HG03196 (cell line): ENCODE results near the gene BNC2.

Experiments
- ATAC-seq: cut with Tn5 transposase; IDR thresholded peaks from one replicate; pipeline ENCODE4 v1.9.1; 2021; ENCODE audit not compliant: unreplicated experiment

BNC2 gene

GRCh38 chr9:16386827-16387077, 483.7 kb downstream of the BNC2 start:
- ATAC-seq: no peak

GRCh38 chr9:16386007-16386826, 484.3 kb downstream of the BNC2 start:
- no peak for ATAC-seq

GRCh38 chr9:16385590-16385989, 484.9 kb downstream of the BNC2 start:
- ATAC-seq: no peak

DNA sequence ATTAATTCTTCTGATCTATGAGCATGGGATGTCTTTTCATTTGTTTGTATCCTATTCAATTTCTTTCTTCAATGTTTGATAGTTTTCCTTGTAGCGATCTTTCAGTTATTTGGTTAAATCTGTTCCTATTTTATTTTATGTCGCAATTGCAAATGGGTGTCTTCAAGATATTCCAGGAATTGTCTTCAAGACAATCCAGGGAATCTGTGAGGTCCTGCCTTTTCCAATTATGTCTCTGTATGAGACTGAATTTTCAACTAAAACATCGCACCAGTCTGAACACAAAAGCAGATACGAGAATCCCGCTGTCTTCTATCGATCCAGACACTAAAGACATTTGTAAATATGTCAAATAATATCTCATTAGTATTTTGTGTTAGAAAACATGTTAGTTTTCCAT, 485.5 kb downstream of the BNC2 start:
- ATAC-seq: no peak

- ATAC-seq: no peak
Observed at GRCh38 chr9:16377311-16377710, 493.2 kb downstream of the BNC2 start.

GRCh38 chr9:16371306-16371705, 499.2 kb downstream of the BNC2 start:
- ATAC-seq: no peak

GRCh38 chr9:16370647-16371046, 499.8 kb downstream of the BNC2 start:
- no peak for ATAC-seq

DNA sequence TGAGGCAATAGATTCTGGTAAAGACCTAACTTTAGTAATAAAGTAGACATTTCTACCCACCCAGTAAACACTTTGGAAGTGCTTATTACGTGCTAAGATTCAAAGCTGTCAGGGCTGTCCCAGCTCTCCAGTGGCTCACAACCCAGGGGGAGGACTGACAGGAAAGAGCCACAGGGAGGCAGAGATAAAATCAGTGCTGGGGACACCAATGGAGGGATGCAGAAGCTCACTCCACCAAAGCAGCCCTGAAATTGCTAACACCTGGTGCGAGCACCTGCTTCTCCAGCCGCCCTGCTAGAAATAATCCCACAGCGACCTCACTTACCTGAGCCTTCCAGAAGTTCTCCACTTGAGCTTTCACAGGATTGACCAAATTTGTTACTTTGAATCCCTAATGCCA, 501.0 kb downstream of the BNC2 start:
- no peak for ATAC-seq

GRCh38 chr9:16368237-16369087, 502.0 kb downstream of the BNC2 start:
- ATAC-seq: no peak

GRCh38 chr9:16367605-16368231, 502.8 kb downstream of the BNC2 start:
- no peak for ATAC-seq

DNA sequence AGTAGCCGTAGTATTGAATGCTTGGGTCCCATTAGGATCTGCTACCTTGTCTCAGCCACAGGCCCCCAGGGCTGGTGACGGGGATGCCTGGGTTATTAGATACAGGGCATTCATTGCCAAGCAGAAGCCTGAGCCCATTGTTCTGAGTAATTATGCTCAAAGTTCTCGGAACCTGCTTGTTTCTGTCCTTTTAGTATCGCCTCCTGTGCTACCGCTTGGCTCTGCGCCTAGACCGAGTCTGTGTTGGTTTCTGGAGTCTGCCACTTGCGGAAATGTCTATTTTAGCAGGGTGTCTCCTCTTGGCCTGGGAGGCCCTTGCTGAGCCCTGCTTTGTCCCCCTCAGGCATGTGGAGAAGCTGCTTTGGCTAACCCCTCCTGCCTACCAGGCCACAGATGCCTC, 506.1 kb downstream of the BNC2 start:
- no peak for ATAC-seq

- ATAC-seq: no peak
Observed at GRCh38 chr9:16363916-16364315, 506.6 kb downstream of the BNC2 start.

- no peak for ATAC-seq
Observed at GRCh38 chr9:16363073-16363781, 507.2 kb downstream of the BNC2 start.

- ATAC-seq: no peak
Observed at GRCh38 chr9:16361939-16362338, 508.5 kb downstream of the BNC2 start.

- ATAC-seq: no peak
Observed at GRCh38 chr9:16361118-16361517, 509.4 kb downstream of the BNC2 start.

GRCh38 chr9:16360247-16360646, 510.2 kb downstream of the BNC2 start:
- no peak for ATAC-seq
